ENCODE results near the gene KRT39.
"Not testable (repeated sequence)": the region's sequence is repeated elsewhere in the genome, so short reads cannot be mapped to it uniquely, and the experiment has no call there.

KRT39 gene

DNA sequence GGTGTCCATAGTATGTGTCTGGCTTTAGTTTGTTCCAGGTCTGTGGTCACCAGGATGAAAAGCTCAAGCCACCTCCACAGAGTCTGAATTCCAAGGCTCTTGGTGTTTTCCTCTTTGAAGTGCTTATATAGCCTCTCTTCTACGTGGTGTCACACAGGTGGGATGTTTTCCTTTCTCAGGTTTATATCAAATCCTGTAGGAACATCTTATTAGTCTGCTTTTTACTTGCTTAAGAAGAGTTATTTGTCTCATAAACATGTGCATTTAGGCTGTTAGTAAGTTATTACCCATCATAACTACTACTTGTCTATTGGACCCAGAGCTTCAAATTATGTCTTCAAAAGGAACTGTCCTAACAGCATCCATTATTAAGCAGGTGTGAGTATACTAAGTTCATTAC, at the start of gene KRT39:
Gene KRT39 (minus strand): TSS at position 101 of the 400 bp plus-strand sequence. CDS start 92 bp downstream, at position 9.
- no peak for DNase-seq (ENCODE audit: low read depth)

DNA sequence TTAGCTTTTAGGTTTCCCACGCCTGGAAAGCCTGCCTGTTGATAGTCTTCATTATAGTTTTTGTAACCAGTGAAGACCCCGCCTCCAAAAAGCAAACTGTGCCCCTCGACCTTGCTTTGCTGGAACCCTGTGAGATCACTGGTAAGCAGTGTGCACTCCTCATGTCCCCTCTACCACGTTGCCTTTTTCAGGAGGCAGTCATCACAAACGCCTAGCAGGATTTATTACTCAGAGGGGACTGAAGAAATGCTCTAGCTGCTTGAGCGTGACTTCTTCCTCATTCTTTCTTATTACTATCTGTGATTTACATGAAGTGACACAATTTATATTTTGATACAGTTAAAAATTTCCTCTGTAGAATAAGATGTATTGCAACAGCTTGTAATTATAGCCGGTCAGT, 48.7 kb upstream of the KRT39 start:
- no peak for DNase-seq (ENCODE audit: low read depth)

DNA sequence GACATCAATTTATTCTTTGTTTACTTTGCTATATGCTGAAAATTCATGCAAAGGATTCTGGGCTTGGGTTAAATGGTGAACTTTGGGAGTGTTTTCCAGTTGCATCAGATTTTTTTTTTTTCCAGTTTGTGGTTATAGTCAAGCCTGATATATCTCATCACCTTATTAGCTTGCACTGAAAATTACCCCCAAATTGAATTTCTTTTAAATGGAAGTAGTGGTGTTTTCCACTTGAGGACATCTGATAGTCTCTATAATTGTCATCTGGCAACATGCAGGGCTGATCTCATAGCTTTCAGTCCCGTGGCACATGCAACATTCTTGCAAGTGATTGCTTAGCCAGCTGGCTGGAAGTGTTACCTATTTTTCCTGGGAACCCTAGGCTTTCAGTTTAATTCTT, 46.9 kb upstream of the KRT39 start:
- no peak for DNase-seq (ENCODE audit: low read depth)

DNA sequence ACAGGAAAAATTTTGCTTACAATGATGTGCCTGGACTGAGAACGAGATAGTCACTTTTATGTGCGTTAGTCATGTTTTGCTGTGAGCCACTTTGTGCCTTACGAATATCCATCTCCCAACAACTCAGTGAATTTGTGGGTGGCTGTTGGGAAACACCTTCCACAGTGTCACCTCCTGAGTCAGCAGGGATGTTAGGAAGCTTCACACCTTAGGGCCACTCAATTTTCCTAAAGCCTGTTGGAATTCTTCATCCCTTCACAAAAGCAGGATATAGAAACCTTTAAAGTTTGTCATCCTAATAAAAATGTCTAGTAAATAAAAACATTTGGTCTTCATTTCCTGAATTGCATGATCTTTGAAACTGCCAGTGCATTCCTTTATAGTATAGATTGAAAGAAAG, 46.4 kb upstream of the KRT39 start:
- DNase-seq (ENCODE audit: low read depth), result no peak

DNA sequence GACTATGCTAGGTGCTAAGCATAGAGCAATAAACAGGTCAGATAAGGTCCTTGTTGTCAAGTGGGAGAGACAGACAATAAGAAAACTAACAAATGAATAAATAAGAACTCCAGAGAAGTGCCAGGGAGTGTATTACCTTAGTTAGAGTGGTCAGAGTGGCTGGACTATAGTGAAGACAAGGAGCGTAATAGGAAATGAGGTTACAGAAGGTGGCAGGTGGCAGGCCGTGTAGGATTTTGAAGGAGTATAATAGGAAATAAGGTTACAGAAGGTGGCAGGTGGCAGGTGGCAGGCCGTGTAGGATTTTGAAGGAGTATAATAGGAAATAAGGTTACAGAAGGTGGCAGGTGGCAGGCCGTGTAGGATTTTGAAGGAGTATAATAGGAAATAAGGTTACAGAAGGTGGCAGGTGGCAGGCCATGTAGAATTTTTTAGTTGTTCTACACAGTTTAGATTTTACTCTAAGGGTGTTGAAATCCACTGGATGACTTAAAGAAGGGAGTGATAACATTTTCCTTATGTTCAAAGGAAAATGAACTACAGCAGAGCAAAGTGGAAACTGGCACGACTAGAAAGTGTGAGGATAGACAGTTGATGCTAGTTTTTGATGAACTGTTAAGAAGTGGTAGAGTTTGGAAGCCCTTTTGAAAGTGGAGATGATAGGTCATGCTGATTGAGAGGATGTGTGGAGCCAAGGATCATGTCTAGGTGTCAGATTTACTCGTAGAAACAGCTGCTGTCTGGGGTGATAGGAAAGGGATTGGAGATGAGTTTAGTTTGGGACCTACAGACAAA, 45.8 kb upstream of the KRT39 start:
- no peak for DNase-seq (ENCODE audit: low read depth)

DNA sequence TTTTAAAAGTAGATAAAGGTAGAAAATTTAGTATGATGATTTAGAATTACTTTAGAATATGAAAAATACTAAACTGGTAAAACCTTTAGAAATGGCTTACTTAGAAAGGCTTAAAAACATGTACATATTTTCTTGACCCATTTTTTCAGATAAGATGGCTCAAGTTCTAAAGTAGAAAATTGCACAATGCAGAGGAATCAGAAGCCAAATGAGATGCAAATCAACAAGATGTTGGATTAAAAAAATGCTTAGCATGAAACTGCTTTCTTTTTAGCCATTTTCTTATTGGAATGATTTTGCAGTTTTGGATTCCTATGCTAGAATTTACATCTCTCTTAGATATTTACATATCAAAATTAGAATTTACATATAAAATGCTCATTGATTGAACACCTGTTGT, 43.7 kb upstream of the KRT39 start:
- no peak for DNase-seq (ENCODE audit: low read depth)

DNA sequence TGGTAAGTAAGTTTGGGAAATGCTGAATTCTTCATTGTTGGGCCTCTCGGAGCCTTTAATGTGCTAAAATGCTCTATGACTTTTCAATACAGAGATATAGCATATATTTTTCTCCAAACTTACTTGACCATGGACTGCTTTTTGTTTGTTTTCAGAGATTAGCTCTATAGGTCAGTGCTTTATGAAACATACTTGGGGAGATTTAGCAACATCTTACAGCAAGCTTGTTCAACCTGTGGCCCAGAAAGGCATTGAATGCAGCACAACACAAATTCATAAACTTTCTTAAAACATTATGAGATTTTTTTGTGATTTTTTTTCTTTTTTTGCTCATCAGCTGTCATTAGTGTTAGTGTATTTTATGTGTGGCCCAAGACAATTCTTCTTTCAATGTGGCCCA, 43.2 kb upstream of the KRT39 start:
- no peak for DNase-seq (ENCODE audit: low read depth)

DNA sequence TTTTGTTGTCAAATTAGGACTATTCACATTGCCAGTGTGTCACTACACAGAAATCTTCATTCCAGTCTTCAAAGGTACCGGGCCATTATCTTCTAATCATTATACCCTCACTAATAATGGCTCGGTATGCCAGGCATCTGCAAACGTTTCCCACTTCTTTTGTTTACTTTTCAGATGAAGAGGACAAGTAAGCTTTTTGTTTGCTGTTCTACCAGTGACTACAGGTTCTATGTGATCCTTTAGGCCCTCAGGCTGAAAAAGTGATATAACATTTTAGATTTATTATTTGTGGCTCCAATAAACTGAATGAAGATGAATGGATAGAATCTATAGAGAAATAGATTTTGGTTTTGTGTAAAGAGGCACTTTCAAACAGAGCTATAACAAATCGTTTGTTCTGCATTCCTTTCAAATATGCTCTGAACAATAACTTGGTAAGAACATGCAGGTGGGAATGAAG, 42.6 kb upstream of the KRT39 start:
- no peak for DNase-seq (ENCODE audit: low read depth)

DNA sequence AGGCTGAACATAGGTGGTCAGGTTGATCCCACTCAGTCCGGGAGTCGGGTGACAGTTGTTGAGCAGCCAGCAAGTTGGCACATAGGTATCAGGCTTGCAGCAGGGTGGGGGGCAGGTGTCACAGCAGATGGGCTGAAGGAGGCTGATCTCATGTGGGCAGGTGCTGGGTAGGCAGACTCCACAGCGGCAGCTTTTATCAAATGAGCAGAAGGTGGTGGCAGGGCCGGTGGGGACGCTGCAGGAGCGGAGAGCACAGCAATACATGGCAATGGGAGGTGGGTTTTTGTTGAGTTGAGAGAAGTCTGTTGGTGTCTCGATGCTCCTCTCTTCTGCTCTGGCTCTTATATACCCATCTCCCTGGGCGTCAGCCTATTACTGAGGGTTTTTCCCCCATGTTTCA, 42.1 kb upstream of the KRT39 start, which contains the start of gene KRTAP3-1:
Gene KRTAP3-1 (minus strand): TSS at position 318 of the 400 bp plus-strand sequence. CDS start 54 bp downstream, at position 264.
- no peak for DNase-seq (ENCODE audit: low read depth)

DNA sequence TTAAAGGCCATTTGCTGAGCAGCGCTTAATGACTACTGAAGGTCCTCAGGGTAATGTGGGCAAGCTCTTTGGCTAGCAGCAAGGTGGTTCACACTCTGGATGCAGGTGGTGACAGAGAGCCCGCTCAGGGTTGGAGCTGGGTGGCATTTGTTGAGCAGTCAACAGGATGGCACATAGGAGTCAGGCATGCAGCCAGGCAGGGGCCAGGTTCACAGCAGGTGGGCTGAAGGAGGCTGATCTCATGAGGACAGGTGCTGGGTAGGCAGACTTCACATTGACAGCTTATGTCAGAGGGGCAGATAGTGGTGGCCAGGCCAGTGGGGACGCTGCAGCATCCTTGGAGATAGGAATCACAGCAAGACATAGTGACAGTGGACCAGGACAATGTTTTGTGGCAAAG, 37.6 kb upstream of the KRT39 start:
- no peak for DNase-seq (ENCODE audit: low read depth)

DNA sequence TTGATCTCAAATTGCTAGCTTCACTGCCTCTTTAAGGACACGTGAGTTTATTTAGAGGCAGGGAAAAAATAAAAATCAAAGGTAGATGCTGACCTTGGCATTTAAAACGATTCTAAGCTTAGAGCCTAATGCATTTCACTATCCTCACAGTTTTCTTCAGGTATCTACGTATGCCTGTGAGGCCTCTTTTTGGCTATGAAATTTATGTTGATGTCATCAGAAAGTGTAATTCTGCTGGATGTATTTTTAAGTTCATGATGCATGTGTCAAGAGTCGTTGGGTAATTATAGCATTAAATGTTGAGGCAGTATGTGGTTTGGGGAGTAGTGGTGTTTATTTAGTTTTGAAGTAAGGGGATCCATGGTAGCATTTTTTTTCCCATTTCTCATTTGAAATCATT, 37.2 kb upstream of the KRT39 start:
- DNase-seq (ENCODE audit: low read depth), result no peak

DNA sequence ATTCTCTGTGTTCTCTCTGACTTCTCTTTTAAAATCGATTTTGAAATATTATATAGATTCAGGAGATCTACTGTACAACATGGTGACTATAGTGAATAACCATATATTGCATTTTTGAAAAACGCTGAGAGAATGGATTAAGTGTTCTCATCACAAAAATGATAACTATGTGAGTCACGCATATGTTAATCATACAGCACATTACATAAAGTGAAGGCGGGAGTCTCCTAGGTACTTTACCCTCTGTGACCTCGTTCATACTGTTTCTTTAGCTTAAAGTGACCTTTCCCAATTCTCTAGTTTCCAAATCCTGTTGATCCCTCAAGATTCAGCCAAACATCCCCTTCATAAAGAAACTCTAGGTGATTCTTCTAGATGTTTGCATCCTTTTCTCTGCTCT, 36.1 kb upstream of the KRT39 start:
- no peak for DNase-seq (ENCODE audit: low read depth)

DNA sequence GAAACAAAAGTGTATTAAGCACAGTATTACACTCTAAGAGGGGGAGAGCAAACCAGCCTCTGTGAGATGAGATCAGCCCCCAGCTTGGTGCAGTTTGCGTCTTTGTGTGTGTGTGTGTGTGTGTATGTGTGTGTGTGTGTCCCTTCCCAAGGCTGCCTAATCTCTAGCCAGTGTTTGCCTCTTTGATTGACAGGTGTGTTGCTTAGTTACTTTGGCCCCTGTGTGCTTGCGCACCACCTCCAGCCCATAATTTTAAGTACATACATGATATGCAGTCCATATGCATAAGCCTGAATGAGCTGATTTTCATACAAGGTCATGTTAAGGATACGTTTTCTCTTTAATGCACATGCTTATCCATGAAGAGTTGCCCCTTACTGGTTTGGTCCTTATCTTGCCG, 35.0 kb upstream of the KRT39 start:
- DNase-seq (ENCODE audit: low read depth), result no peak

DNA sequence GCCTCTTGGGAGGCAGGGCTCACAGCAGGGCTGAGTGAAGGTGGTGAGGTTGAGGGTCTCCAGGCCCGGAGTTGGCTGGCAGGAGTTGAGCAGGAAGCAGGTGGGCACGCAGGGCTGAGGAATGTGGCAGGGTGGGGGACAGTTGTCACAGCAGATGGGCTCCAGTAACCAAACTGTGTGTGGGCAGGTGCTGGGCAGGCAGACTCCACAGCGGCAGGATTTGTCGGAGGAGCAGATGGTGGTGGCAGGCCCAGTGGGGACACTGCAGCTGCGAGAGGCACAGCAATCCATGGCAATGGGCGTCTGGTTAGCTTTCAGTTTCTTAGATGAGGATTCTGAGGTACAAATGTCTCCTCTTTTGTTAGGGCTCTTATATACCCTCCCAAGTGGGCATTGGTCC, 32.8 kb upstream of the KRT39 start, which contains the start of gene KRTAP3-2:
Gene KRTAP3-2 (minus strand): TSS at position 344 of the 400 bp plus-strand sequence. CDS start 53 bp downstream, at position 291.
- not testable (repeated sequence) for DNase-seq (ENCODE audit: low read depth)

DNA sequence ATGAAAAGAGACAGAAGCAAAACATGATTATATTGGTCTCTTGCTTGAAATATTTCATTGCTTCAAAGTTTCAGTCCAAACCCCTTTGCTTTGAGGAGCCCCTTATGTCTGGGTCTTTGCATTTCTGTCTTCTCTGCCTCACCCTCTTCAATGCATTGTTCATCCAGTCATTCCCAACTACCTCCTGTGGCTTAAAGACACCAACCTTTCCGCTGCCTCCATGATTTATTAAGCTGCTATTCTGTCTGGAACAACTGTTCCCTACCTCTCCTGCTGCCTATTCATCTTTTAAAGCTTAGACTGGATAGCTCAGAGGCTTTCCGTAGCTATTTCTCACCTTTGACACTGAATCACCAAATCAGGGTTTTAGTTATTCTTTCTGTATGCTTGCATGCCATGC, 30.6 kb upstream of the KRT39 start:
- no peak for DNase-seq (ENCODE audit: low read depth)

DNA sequence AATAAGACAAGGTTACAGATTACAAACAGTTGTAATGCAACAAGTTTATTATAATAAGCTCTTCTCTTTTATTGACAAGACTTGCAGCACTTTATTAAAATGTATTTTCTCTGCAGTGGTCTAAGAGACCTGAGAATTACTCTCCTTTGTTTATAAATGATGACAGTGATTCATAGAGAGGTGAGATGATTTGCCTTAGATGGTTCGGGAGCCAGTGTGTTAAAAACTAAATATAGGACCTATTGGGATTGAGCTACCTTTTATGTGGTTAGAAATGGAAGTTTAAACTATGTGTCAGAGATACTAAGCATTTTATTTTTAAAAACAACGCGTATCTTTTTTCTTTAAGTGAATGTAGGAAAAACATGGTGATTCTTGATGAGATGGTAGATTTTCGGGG, 30.1 kb upstream of the KRT39 start:
- DNase-seq (ENCODE audit: low read depth), result no peak

DNA sequence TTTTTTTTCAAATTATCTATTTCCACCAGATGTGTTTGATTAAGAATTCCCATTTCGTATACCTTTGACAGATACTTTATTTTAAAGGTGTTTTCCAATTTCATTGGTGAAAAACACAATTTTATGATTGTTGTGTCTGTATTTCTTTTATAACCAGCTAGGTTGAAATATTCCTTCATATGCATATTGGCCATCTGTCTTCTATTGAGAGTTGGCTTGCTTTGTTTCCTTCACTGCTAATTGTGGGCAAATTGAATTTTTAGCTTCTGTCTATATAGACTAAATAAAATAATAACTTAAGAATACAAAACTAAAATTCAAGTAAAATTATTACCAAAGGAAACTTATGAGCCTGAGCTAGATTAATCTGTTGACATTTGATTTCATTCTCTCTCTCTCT, 28.4 kb upstream of the KRT39 start:
- no peak for DNase-seq (ENCODE audit: low read depth)

DNA sequence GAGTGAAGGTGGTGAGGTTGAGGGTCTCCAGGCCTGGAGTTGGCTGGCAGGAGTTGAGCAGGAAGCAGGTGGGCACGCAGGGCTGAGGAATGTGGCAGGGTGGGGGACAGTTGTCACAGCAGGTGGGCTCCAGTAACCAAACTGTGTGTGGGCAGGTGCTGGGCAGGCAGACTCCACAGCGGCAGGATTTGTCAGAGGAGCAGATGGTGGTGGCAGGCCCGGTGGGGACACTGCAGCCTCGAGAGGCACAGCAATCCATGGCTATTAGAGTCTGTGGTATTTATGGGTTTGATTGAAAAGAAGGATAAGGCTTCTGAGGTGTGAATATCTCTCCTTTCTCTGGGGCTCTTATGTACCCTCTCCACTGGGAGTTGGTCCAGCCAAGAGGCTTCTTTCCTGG, 27.1 kb upstream of the KRT39 start, which contains the start of gene KRTAP3-3:
Gene KRTAP3-3 (minus strand): TSS at position 326 of the 400 bp plus-strand sequence. CDS start 67 bp downstream, at position 259.
- no peak for DNase-seq (ENCODE audit: low read depth)

DNA sequence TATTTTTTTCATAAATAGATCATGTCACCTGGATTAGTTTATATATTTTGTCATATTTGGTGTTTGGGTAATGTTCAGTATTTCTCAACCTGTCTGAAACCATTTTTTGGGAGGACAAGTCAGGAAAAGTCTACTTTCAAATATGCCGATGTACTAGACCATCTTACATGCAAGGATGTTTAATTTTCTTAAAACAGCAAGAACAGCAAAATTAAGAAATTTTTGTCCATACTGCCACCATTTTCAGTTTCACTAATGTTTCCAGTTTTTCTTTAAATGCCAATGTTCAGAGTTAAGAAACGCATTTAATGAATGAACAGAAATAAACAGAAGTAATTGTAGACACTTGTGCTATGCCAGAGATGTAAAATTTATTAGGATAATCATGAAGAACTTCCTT, 26.3 kb upstream of the KRT39 start:
- no peak for DNase-seq (ENCODE audit: low read depth)

DNA sequence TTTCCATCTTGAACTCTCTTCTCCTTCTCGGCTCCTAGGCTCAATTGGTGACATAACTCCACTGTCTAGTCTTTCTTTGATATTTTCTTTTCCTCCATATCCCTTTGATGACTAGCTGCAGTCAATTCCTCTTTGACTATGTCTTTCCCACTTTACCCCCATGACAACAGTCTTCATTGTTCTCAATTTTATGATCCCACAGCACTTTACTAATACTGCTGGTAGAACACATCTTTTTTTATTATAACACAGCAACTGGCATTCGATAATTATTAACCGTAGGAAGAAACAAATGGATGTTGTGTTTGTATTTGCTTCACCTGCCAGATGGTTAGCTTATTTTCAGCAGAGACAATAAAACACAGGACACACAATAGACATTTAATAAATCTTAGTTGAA, 25.9 kb upstream of the KRT39 start:
- DNase-seq (ENCODE audit: low read depth), result no peak

DNA sequence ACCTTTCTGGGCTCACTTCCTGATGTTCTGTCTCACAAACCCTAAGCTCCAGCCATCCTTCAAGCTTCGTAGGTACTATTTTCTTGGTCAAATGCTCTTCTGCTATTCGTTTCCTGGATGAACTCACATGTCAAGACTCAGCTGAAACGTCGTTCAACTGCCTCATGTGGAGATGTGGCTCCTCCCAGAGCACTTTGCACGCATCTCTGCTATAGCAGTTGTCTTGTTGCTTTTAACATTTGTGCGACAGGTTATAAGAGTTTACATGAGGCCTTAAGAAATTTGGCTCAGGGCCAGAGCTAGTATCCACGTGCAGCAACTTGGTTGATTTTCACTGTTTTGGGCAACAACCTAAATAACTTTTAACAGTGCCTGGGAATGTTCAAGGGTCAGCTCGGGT, 20.2 kb upstream of the KRT39 start:
- no peak for DNase-seq (ENCODE audit: low read depth)

DNA sequence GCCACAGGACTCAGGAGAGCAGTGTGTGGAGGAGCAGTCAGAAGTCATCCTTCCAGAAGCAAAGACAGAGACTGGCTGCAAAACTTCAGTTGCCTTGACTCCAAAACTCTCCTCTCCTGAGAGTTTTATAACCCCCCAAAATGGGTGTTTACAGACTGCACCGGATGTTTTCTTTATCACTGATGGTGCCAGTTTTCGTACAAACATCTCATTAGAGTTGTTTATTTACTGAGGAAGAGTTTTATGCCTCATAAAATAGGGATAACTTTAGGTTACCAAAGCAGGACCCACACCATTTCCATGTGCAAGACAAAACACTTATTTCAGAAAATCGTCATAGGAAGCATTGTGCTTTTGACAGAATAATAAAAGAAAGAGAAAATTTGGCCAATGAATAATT, 17.5 kb upstream of the KRT39 start, which contains the start of gene KRT40:
Gene KRT40 (minus strand): TSS at position 101 of the 400 bp plus-strand sequence. CDS start 53 bp downstream, at position 48.
- no peak for DNase-seq (ENCODE audit: low read depth)

DNA sequence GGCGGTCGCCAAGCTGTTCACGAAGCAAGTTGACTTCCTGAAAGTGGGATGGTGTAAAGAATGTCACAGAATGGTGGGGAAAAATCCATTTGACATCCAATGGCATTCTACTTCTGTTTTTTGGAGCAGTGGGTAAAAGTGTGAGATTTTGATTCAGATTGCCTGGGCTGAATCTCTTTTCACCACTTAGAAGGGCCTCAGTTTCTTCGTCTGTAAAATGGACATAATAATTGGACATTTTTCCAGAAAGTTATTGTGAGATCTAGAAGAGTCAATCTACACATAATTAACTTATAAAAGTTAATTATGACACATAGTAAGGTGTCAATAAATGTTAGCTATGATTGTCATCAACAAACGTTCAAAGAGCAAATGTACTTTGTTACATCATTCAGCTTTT, 14.4 kb upstream of the KRT39 start:
- no peak for DNase-seq (ENCODE audit: low read depth)

DNA sequence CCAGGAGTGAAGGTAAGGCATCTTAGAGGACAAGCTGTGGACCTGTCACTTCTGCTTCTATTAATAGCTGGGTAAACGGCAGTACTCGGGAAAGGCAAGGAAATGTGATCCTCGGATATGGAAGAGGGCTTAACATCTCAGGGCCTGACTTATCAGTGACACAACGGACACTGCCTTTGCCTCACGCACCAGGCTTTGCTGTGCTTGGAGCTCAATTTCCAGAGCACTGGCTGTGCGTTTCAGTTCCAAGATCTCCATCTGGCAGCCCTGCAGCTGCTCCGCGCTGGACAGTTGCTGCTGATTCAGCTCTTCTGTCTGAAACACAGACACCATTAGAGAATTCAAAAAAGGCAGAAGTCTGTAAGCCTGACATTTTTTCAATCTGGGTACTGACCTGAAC, 13.8 kb upstream of the KRT39 start:
- no peak for DNase-seq (ENCODE audit: low read depth)
